ENCODE measurements around the gene NNMT. TPM values are rescaled to one million over a fixed set of nuclear protein-coding genes. Genes with fewer than 3 reads are reported as not detected.
A peak's percentile ranks its signal among the peaks of the same experiment; 100 is the strongest.

The NNMT gene
- total RNA-seq, 1 experiment from 2014 or later = 125 TPM

- Histone ChIP-seq H3K36me3 (peaks cover 41% of the 10 kb centered on the region), H3K27ac (peak overlapping the region; percentile 96; the same call in 1 of the 2 replicates), H3K4me3 (peak overlapping the region; percentile 43), H3K4me1 (replicated peaks) (peaks cover 44% of the 10 kb centered on the region), H3K9me3 (replicated peaks) (no peaks in the 10 kb centered on the region), H3K27me3 (replicated peaks) (no peaks in the 10 kb centered on the region)
- DNase-seq (ENCODE audit: low read depth in 1 of 2, low spot score in 2 of 2) = no peak
These were observed 1.9 kb downstream of the NNMT start for GRCh38 chr11:114297806-114298709.

DNA sequence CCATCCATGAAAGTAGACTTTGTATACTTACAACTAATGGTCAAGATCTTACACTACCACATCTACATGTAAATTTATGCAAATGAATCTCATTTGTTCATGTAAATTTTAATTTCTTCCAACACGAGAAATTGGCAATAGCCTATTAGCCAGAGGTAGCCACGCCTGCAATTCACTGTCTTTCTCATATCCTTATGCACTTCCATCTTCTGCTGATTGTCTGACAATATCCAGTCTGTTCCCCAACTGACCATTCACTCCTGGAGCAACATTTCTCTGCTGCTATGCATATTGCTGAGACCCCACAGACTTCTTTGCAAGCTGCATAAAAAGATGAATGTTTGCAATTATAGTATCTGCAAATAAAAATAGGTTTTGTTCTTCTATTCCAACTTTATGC, 2.5 kb downstream of the NNMT start:
- no peak overlapping the region for H3K4me3 ChIP-seq
- peaks cover 37% of the 10 kb centered on the region for H3K4me1 ChIP-seq (replicated peaks)
- H3K9me3 ChIP-seq (replicated peaks) = no peaks in the 10 kb centered on the region
- no peaks in the 10 kb centered on the region for H3K27me3 ChIP-seq (replicated peaks)
- H3K27ac ChIP-seq = no peak overlapping the region
- peaks cover 41% of the 10 kb centered on the region for H3K36me3 ChIP-seq
- DNase-seq (ENCODE audit: low read depth in 1 of 2, low spot score in 2 of 2) = no peak

DNA sequence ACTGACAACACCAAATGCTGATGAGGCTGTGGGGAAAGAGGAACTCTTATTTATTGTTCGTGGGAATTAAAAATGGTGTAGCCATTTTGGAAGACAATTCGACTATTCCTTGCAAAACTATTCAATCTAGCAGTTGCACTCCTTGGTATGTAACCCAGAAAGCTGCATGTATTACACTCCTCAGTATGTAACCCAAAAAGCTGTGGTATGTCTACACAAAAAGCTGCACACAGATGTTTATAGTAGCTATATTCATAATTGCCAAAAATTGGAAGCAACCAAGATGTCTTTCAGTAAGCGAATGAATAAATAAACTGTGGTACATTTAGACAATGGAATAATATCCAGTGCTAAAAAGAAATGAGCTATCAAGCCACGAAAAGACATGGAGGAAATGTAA, 4.9 kb downstream of the NNMT start:
- Histone ChIP-seq H3K27ac (no peak overlapping the region), H3K4me3 (no peak overlapping the region), H3K4me1 (replicated peaks) (peaks cover 20% of the 10 kb centered on the region), H3K36me3 (peaks cover 44% of the 10 kb centered on the region), H3K9me3 (replicated peaks) (no peaks in the 10 kb centered on the region), H3K27me3 (replicated peaks) (no peaks in the 10 kb centered on the region)
- DNase-seq (ENCODE audit: low read depth in 1 of 2, low spot score in 2 of 2) = no peak

DNA sequence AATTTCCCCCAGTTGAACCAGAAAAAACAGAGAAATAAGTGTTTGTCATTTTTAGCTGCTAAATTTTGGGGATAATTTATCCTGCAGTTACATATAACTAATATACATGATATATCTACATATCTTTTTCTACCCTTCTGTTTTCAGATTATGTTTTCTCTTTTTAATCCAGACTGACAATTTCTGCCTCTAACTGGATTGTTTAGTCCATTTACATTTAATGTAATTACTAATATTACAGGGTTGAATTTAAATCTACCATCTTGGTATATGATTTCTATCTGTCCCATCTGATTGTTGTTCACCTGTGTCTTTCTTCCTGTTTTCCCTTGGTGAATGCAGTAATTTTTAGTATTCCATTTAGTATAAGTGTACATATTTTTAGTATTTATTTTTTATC, 5.7 kb downstream of the NNMT start:
- Histone ChIP-seq H3K9me3 (replicated peaks) (no peaks in the 10 kb centered on the region), H3K4me1 (replicated peaks) (peaks cover 13% of the 10 kb centered on the region), H3K4me3 (no peak overlapping the region), H3K27ac (no peak overlapping the region), H3K27me3 (replicated peaks) (no peaks in the 10 kb centered on the region), H3K36me3 (peaks cover 44% of the 10 kb centered on the region)
- no peak for DNase-seq (ENCODE audit: low read depth in 1 of 2, low spot score in 2 of 2)

DNA sequence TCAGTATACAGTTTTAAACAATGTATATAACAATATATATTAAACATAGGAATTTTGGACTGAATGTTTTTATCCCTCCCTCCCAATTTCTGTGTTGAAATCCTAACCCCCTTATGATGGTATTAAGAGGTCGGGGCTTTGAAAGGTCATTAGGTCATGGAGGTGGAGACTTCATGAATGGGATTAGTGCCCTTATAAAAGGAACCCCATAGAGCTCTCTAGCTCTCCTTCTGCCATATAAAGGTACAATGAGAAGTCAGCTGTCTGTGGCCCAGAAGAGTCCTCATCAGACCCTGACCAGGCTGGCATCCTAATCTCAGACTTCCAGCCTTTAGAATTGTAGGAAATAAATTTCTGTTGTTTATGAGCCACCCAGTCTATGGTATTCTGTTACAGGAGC, 6.5 kb downstream of the NNMT start:
- DNase-seq (ENCODE audit: low read depth in 1 of 2, low spot score in 2 of 2) = no peak
- Histone ChIP-seq H3K27me3 (replicated peaks) (no peaks in the 10 kb centered on the region), H3K36me3 (peaks cover 44% of the 10 kb centered on the region), H3K4me1 (replicated peaks) (peaks cover 18% of the 10 kb centered on the region), H3K27ac (no peak overlapping the region), H3K9me3 (replicated peaks) (no peaks in the 10 kb centered on the region), H3K4me3 (no peak overlapping the region)

- DNase-seq (ENCODE audit: low read depth in 1 of 2, low spot score in 2 of 2) = no peak
- H3K4me3 ChIP-seq = no peak overlapping the region
- no peak overlapping the region for H3K27ac ChIP-seq
- H3K36me3 ChIP-seq = peaks cover 30% of the 10 kb centered on the region
- H3K4me1 ChIP-seq (replicated peaks) = peaks cover 15% of the 10 kb centered on the region
- H3K9me3 ChIP-seq (replicated peaks) = no peaks in the 10 kb centered on the region
- H3K27me3 ChIP-seq (replicated peaks) = no peaks in the 10 kb centered on the region
These were observed 7.9 kb downstream of the NNMT start for GRCh38 chr11:114304065-114304464.

DNA sequence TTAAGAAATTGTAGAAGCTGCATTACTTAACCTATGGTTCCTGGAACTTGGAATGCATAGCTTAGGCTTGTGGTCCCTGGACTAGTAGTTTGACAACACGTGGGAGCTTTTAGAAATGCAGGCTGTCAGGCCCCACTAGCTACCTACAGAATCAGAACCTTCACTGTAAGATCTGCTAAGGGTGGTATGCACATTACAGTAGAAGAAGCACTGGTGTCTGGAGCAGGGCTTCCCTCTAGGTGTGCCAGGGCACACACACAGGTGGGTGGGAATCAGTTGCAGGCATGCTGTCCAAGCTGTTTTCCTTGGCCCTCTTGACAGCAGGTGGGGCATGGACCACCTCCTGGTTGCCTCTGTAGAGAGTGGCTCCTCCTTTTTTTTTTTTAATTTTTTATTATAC, 8.8 kb downstream of the NNMT start:
- Histone ChIP-seq H3K9me3 (replicated peaks) (no peaks in the 10 kb centered on the region), H3K36me3 (peaks cover 24% of the 10 kb centered on the region), H3K4me1 (replicated peaks) (peaks cover 15% of the 10 kb centered on the region), H3K27ac (no peak overlapping the region), H3K4me3 (no peak overlapping the region), H3K27me3 (replicated peaks) (no peaks in the 10 kb centered on the region)
- DNase-seq (ENCODE audit: low read depth in 1 of 2, low spot score in 2 of 2) = no peak

DNA sequence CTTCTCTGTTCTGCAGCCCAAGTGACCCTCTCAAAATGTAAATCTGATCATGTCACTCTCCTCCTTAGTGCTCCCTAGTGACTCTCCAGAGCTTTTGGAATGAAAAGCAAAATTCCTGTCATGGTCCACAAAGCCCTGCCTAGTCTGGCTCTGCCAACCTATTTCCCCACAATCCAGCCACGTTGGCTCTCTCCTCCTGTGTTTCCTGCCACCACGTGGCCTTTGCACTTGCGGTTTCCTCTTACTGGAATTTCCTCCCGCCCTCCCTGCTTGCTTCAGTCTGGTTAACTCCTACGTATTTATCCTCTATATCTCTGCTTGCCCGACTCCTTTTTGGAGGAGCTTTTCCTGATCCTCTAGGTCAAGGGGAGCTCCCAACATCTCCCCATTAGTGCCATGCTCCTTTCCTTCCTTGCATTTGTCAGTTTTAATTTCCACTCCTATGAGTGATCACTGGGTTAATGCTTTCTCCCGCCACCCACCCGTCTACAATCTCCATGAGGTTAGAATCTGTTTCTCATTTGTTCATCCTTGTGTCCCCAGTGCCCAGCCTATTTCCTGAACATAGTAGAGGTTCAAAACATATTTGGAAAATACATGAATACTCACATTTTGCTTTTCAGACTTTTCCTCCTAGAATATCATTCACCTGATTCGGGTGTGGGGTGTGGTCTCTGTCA, 11.5 kb downstream of the NNMT start:
- Histone ChIP-seq H3K36me3 (peaks cover 10% of the 10 kb centered on the region), H3K9me3 (replicated peaks) (no peaks in the 10 kb centered on the region), H3K27ac (peak overlapping the region; percentile 60), H3K4me1 (replicated peaks) (peaks cover 15% of the 10 kb centered on the region), H3K27me3 (replicated peaks) (no peaks in the 10 kb centered on the region), H3K4me3 (no peak overlapping the region)
- DNase-seq (ENCODE audit: low read depth in 1 of 2, low spot score in 2 of 2) = peak; percentile 44 to 59

DNA sequence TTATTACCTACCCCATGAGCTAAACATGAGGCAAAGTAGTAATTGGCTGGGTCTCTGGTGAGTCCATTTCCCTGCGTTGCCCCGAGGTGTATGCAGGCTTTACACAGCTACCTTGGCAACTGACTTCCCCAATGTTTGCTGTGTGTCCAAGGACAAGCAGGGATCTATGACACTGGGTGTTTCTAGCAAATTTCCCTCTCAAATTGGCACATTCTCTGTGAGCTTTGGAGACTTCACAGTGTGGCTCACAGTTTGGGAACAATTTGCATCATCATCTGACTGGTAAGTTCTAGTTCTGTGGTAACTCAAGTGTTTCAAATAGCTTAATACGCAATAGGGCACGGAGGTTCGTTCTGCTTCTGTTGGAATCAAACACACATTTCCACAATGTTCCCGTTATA, 12.5 kb downstream of the NNMT start:
- Histone ChIP-seq H3K4me3 (no peak overlapping the region), H3K9me3 (replicated peaks) (no peaks in the 10 kb centered on the region), H3K4me1 (replicated peaks) (peaks cover 15% of the 10 kb centered on the region), H3K27ac (no peak overlapping the region), H3K36me3 (peaks cover 10% of the 10 kb centered on the region), H3K27me3 (replicated peaks) (no peaks in the 10 kb centered on the region)
- DNase-seq (ENCODE audit: low read depth in 1 of 2, low spot score in 2 of 2) = no peak

- no peaks in the 10 kb centered on the region for H3K27me3 ChIP-seq (replicated peaks)
- H3K27ac ChIP-seq = no peak overlapping the region
- H3K4me3 ChIP-seq = no peak overlapping the region
- H3K4me1 ChIP-seq (replicated peaks) = peaks cover 15% of the 10 kb centered on the region
- no peak for DNase-seq (ENCODE audit: low read depth in 1 of 2, low spot score in 2 of 2)
- H3K36me3 ChIP-seq = peaks cover 13% of the 10 kb centered on the region
- no peaks in the 10 kb centered on the region for H3K9me3 ChIP-seq (replicated peaks)
These were observed 13.3 kb downstream of the NNMT start for GRCh38 chr11:114309517-114309916.

- Histone ChIP-seq H3K36me3 (peaks cover 10% of the 10 kb centered on the region), H3K27ac (no peak overlapping the region), H3K27me3 (replicated peaks) (no peaks in the 10 kb centered on the region), H3K4me3 (no peak overlapping the region), H3K9me3 (replicated peaks) (no peaks in the 10 kb centered on the region), H3K4me1 (replicated peaks) (peaks cover 15% of the 10 kb centered on the region)
- no peak for DNase-seq (ENCODE audit: low read depth in 1 of 2, low spot score in 2 of 2)
These were observed 13.9 kb downstream of the NNMT start for GRCh38 chr11:114310095-114310494.

DNA sequence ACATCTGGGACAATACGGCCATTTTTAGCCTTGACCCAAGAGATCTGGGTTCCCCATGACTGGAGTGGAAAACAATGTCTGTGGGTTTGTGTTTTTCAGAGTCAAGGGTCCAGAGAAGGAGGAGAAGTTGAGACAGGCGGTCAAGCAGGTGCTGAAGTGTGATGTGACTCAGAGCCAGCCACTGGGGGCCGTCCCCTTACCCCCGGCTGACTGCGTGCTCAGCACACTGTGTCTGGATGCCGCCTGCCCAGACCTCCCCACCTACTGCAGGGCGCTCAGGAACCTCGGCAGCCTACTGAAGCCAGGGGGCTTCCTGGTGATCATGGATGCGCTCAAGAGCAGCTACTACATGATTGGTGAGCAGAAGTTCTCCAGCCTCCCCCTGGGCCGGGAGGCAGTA, 15.7 kb downstream of the NNMT start:
- Histone ChIP-seq H3K4me1 (replicated peaks) (peaks cover 13% of the 10 kb centered on the region), H3K27ac (no peak overlapping the region), H3K4me3 (no peak overlapping the region), H3K27me3 (replicated peaks) (no peaks in the 10 kb centered on the region), H3K9me3 (replicated peaks) (no peaks in the 10 kb centered on the region), H3K36me3 (peaks cover 10% of the 10 kb centered on the region)
- no peak for DNase-seq (ENCODE audit: low read depth in 1 of 2, low spot score in 2 of 2)

DNA sequence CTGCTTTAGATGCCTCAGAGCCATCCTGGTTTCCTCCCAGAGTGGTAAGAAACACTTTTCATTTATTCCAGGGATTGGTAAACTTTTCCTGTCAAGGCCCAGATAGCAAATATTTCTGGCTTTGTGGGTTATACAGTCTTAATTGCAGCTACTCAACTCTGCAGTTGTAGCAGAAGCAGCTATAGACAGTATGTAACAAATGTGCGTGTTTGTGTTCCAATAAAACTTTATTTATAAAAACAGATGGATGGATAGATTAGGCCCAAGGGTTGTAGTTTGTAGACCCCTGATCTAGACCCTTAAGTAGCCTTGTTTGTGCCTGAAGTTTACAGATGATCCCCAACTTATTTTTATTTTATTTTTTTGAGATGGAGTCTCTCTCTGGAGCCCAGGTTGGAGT, 17.9 kb downstream of the NNMT start:
- no peak for DNase-seq (ENCODE audit: low read depth in 1 of 2, low spot score in 2 of 2)
- Histone ChIP-seq H3K9me3 (replicated peaks) (no peaks in the 10 kb centered on the region), H3K27ac (no peak overlapping the region), H3K4me1 (replicated peaks) (no peaks in the 10 kb centered on the region), H3K4me3 (no peak overlapping the region), H3K36me3 (peaks cover 10% of the 10 kb centered on the region), H3K27me3 (replicated peaks) (no peaks in the 10 kb centered on the region)

GRCh38 chr11:114315749-114316368, 19.7 kb downstream of the NNMT start:
- H3K9me3 ChIP-seq (replicated peaks) = no peaks in the 10 kb centered on the region
- no peak for DNase-seq (ENCODE audit: low read depth in 1 of 2, low spot score in 2 of 2)
- H3K4me1 ChIP-seq (replicated peaks) = no peaks in the 10 kb centered on the region
- no peak overlapping the region for H3K4me3 ChIP-seq
- H3K36me3 ChIP-seq = peaks cover 10% of the 10 kb centered on the region
- H3K27me3 ChIP-seq (replicated peaks) = no peaks in the 10 kb centered on the region
- H3K27ac ChIP-seq = no peak overlapping the region
